Endothelial cell of umbilical vein (primary cell): Measurements from ENCODE around the gene TMUB2. TPM values are rescaled to one million over a fixed set of nuclear protein-coding genes. Genes with fewer than 3 reads are reported as not detected.
A peak's percentile ranks its signal among the peaks of the same experiment; 100 is the strongest.

Experiments
- BruUV-seq: library from RNA; stranded (reverse); fragments of 400-500 nt; replicated peaks from 2 replicates; lab custom pipeline; 2021; lab: Mats Ljungman, UMichigan
- CTCF ChIA-PET: fragments of 300-600, 350-600 bp; sonication (Branson Sonifier 250); formaldehyde crosslinking; loops from one replicate; lab custom pipeline; 2021; ENCODE audit warnings: antibody characterized with exemption, inconsistent platforms; lab: Charles Lee
- POLR2A ChIA-PET: fragments of 300-600, 350-600 bp; sonication (Branson Sonifier 250); formaldehyde crosslinking; loops from one replicate; lab custom pipeline; 2021; ENCODE audit warnings: antibody characterized with exemption, inconsistent platforms; lab: Charles Lee
- DNase-seq: peaks from one replicate; pipeline ENCODE4 v3.0.0-alpha.2; 2011; ENCODE audit warnings: low read depth, low spot score
- FAIRE-seq: peaks from 2 replicates; lab custom pipeline; 2011; peaks lifted over from hg19 to GRCh38; lab: Jason Lieb, UNC
- H2AFZ ChIP-seq: 2 replicates; pipeline ENCODE4 v1.6.0; 2012; ENCODE audit warnings: low read depth, low read length, control low read depth, inconsistent platforms
- H3K27ac ChIP-seq: 2 replicates; pipeline ENCODE4 v1.5.1; 2011; ENCODE audit warnings: low read depth, mild to moderate bottlenecking, control low read depth, low read length, moderate library complexity; ENCODE audit not compliant: insufficient read depth
- H3K27me3 ChIP-seq, 2 experiments: 2 replicates each; pipeline versions ENCODE4 v1.6.0 to v1.6.1; 2011; ENCODE audit warnings: low read length in 2 of 2, mixed read lengths in 1 of 2; ENCODE audit not compliant: control insufficient read depth in 2 of 2, insufficient read depth in 2 of 2
- H3K36me3 ChIP-seq, 2 experiments: 2 replicates in 1 of 2; 3 replicates in 1 of 2; pipeline ENCODE4 v1.5.1; 2011; ENCODE audit warnings: low read length in 2 of 2, mild to moderate bottlenecking in 1 of 2, moderate library complexity in 1 of 2; ENCODE audit not compliant: control insufficient read depth in 2 of 2, insufficient read depth in 2 of 2; ENCODE audit errors: extremely low read depth in 1 of 2
- H3K4me1 ChIP-seq: 3 replicates; pipeline ENCODE4 v1.5.1; 2011; ENCODE audit warnings: mild to moderate bottlenecking, low read length; ENCODE audit not compliant: control insufficient read depth, insufficient read depth; ENCODE audit errors: extremely low read depth
- H3K4me2 ChIP-seq: 2 replicates; pipeline ENCODE4 v1.6.1; 2011; ENCODE audit warnings: low read length, control low read depth, mixed read lengths; ENCODE audit not compliant: insufficient read depth
- H3K4me3 ChIP-seq, 3 experiments: fragments of 200-600 bp in 1 of 3; sonication (generic), shearing (Covaris generic) in 1 of 3; replicated peaks in 1 of 3; 2 replicates each; pipeline ENCODE4 v1.5.1; 2011 to 2016; ENCODE audit warnings: control low read depth in 3 of 3, low read length in 3 of 3, mild to moderate bottlenecking in 2 of 3, inconsistent platforms in 1 of 3, low read depth in 1 of 3, moderate library complexity in 1 of 3; ENCODE audit not compliant: insufficient read depth in 1 of 3
- H3K79me2 ChIP-seq: 2 replicates; pipeline ENCODE4 v1.6.0; 2012; ENCODE audit warnings: low read length, inconsistent platforms; ENCODE audit not compliant: control insufficient read depth, insufficient read depth
- H3K9ac ChIP-seq: replicated peaks from 2 replicates; pipeline ENCODE3; 2011; ENCODE audit warnings: low read length, control low read depth; ENCODE audit not compliant: insufficient read depth; ENCODE audit errors: extremely low read depth
- H3K9me1 ChIP-seq: replicated peaks from 3 replicates; pipeline ENCODE4 v1.6.0; 2011; ENCODE audit warnings: mild to moderate bottlenecking, low read length; ENCODE audit not compliant: control insufficient read depth, insufficient read depth; ENCODE audit errors: extremely low read depth
- H3K9me3 ChIP-seq: replicated peaks from 2 replicates; pipeline ENCODE4 v1.5.1; 2012; ENCODE audit warnings: low read length, inconsistent platforms; ENCODE audit not compliant: control insufficient read depth, insufficient read depth
- H4K20me1 ChIP-seq: replicated peaks from 2 replicates; pipeline ENCODE3; 2011; ENCODE audit warnings: mild to moderate bottlenecking, low read length; ENCODE audit not compliant: control insufficient read depth, insufficient read depth; ENCODE audit errors: extremely low read depth
- EZH2 ChIP-seq: IDR thresholded peaks from 2 replicates; pipeline ENCODE4 v1.6.1; 2012; ENCODE audit warnings: borderline replicate concordance, low read depth, mild to moderate bottlenecking, moderate library complexity, low read length, inconsistent platforms; ENCODE audit not compliant: severe bottlenecking
- GATA2 ChIP-seq: IDR thresholded peaks from 2 replicates; pipeline ENCODE4 v1.7.0; 2011; ENCODE audit warnings: low read depth, mild to moderate bottlenecking, moderate library complexity, mixed read lengths, low read length; ENCODE audit not compliant: insufficient read length, insufficient read depth
- MYC ChIP-seq: IDR thresholded peaks from one replicate; pipeline ENCODE4 v1.6.1; 2011; ENCODE audit warnings: mild to moderate bottlenecking, low read depth, low read length
- POLR2A ChIP-seq: IDR thresholded peaks from 2 replicates; pipeline ENCODE4 v1.6.1; 2012; ENCODE audit warnings: low read depth, mild to moderate bottlenecking, control low read depth, low read length
- POLR2AphosphoS5 ChIP-seq: IDR thresholded peaks from 2 replicates; pipeline ENCODE4 v1.6.1; 2012; ENCODE audit warnings: low read depth, mild to moderate bottlenecking, control low read depth, low read length, moderate library complexity; ENCODE audit not compliant: insufficient read depth
- dilution Hi-C: fragments of 300-500 bp; cut with MboI; formaldehyde crosslinking; loops from one replicate; pipeline ENCODE4 v1.15.0; 2019; ENCODE audit warnings: low sequenced_read_pairs; ENCODE audit not compliant: extremely low pct_ligation_motif_present
- intact Hi-C: fragments of 100-400 bp; cut with micrococcal nuclease; formaldehyde crosslinking; loops from one replicate; pipeline ENCODE4 v1.10.0; 2022
- polyA plus RNA-seq, 4 experiments: library from polyadenylated mRNA; depleted of rRNA in 3 of 4; stranded (reverse) in 3 of 4; unstranded in 1 of 4; fragments of >200 nt; gene quantifications; 2 replicates each; pipeline versions ENCODE4 v1.2.1 to v1.2.3, GENCODE V29; 2011 to 2012; ENCODE audit warnings: missing spikeins in 1 of 4
- total RNA-seq: library from RNA; stranded (reverse); gene quantifications from 2 replicates; pipeline ENCODE4 v1.2.3, GENCODE V29; 2021

TMUB2 gene
- total and polyA plus RNA-seq, 2 donors (not counting 3 experiments of a cell fraction or from before 2014, with no cell fraction given): 43.6 to 72.5 TPM

DNA sequence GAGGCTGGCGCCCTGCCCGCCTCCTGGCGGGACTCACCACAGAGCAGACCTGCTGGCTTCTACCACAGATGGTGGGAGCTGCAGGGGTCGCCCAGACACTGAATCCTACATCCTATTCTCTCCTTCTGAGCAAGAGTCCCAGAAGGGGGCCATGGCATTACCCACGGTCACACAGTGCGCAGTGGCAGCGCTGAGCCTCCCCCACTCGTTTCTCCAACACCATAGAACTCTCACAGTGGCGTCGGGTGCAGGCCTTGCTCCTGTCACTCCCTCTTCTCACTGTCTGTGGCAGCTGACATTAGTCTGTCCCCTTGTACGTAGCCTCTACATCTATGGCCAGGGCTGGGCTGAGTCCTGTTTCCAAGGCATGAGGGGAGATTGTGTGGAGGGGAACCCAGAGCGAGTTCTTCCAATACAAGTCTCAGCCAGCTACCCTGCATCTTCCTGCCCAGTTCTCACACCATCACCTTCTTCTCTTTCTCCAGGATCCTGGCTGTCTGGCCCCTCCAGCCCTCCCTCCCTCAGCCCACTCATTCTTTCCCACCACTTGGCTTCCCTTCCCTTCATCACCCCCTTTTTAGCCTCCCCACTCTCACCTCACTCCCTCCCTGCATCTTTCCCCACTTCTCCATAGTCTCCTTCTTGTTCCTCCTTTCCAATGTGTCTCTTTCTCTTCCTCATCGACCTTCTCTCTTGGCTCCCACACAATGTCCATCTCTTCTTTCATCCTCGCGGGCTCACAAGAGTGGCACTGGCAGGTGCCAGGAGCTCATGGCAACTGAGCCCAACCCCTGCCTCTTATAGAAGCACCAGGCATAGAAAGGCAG, 26.8 kb downstream of the TMUB2 start:
- Histone ChIP-seq H3K9me3 (no peaks in the 10 kb centered on the region), H4K20me1 (no peaks in the 10 kb centered on the region), H2AFZ (no peak overlapping the region), H3K27ac (no peak overlapping the region), H3K36me3 (peaks cover 27 to 47% of the 10 kb centered on the region in 2 experiments), H3K9me1 (no peaks in the 10 kb centered on the region), H3K9ac (no peak overlapping the region), H3K27me3 (no peaks in the 10 kb centered on the region), H3K79me2 (peaks cover 18% of the 10 kb centered on the region), H3K4me1 (peaks cover 17% of the 10 kb centered on the region), H3K4me3 (no peak overlapping the region), H3K4me2 (no peak overlapping the region)
- ChIA-PET CTCF (interaction anchor here (0.9 to 4.5 kb wide), 5 partner anchors 8 to 132 kb away, joined by 3 to 37 read pairs (median 4); partner anchors contain the start of gene GRN), POLR2A (no interaction called here)
- dilution Hi-C loops (no loop called here), intact Hi-C loops (no loop called here)
- TF ChIP-seq POLR2A: peak; percentile 42
- TF ChIP-seq EZH2: no peak
- no peak for FAIRE-seq
- no TSS peak for BruUV-seq
- no peak for DNase-seq

DNA sequence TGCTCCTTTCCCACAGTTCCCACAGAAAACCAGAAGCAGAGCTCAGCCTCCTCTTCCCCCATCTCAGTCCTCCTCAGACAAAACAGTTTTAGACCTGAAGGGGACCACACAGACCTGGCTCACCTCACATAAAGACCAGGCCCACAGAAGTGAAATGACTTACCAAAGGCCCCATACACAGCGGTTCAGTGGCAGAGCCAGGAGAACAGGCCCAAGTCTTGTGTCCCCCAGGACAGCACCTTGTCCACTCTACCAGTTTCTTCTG, 27.4 kb downstream of the TMUB2 start:
- Histone ChIP-seq H4K20me1 (no peaks in the 10 kb centered on the region), H3K27ac (no peak overlapping the region), H3K9me3 (no peaks in the 10 kb centered on the region), H3K9me1 (no peaks in the 10 kb centered on the region), H3K4me1 (peaks cover 17% of the 10 kb centered on the region), H3K4me3 (no peak overlapping the region), H3K36me3 (peaks cover 27 to 44% of the 10 kb centered on the region in 2 experiments), H2AFZ (no peak overlapping the region), H3K27me3 (no peaks in the 10 kb centered on the region), H3K4me2 (no peak overlapping the region), H3K9ac (no peak overlapping the region), H3K79me2 (peaks cover 19% of the 10 kb centered on the region)
- ChIA-PET POLR2A (no interaction called here), CTCF (interaction anchor here (0.9 to 1.4 kb wide), 2 partner anchors 8 to 136 kb away, joined by 4 to 6 read pairs; no protein-coding TSS in a partner anchor)
- intact Hi-C loops: no loop called here
- BruUV-seq: no TSS peak
- FAIRE-seq (no peak), DNase-seq (no peak)
- TF ChIP-seq POLR2AphosphoS5 (no peak), POLR2A (no peak), MYC (no peak), GATA2 (no peak)
- dilution Hi-C loops: no loop called here
